ENCODE results near the gene KRT78. TPM values are rescaled to one million over a fixed set of nuclear protein-coding genes. Genes with fewer than 3 reads are reported as not detected.

KRT78 gene
- total RNA-seq, 2 experiments from 2014 or later: not detected

- ChIA-PET POLR2A (no interaction called here), CTCF (interaction anchor here (1.4 kb wide), 1 partner anchor 152 kb away, joined by 3 read pairs; no protein-coding TSS in a partner anchor)
- Mint-ChIP-seq H3K27me3 (no peaks in the 10 kb centered on the region), H3K27ac (no peak overlapping the region), H3K9me3 (ENCODE audit: low read depth) (no peaks in the 10 kb centered on the region), H3K36me3 (ENCODE audit: low read depth) (no peaks in the 10 kb centered on the region), H3K4me1 (peaks cover 7% of the 10 kb centered on the region), H3K4me3 (no peak overlapping the region)
- DNase-seq: no peak
- intact Hi-C loops (cut with DNase I, micrococcal nuclease): no loop called here
- ATAC-seq: no peak
Measured at GRCh38 chr12:52828591-52829021, 20.2 kb downstream of the KRT78 start.

DNA sequence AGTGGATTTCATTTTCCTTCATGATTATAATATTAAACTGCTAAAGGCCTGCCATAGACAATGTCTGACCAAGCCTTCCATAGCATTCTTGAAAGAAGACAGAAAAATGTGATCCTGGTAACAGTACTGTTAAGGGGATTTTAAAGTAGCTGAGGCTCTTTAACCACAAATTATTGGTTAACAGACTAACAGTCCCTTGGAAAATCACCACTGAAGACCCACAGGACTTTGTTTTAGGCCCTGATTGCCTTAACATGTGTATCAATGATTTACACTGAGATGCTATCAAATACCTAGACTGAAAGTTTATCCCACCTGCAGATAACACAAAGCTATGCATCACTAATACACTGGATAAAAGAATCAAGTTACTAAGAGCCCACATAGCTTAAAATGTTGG is 20.6 kb downstream of the KRT78 start:
- Mint-ChIP-seq H3K4me1 (peaks cover 7% of the 10 kb centered on the region), H3K9me3 (ENCODE audit: low read depth) (no peaks in the 10 kb centered on the region), H3K36me3 (ENCODE audit: low read depth) (no peaks in the 10 kb centered on the region), H3K4me3 (no peak overlapping the region), H3K27ac (no peak overlapping the region), H3K27me3 (no peaks in the 10 kb centered on the region)
- ChIA-PET CTCF (interaction anchor here (1.4 kb wide), 1 partner anchor 152 kb away, joined by 3 read pairs; no protein-coding TSS in a partner anchor), POLR2A (no interaction called here)
- DNase-seq: no peak
- ATAC-seq: no peak
- intact Hi-C loops (cut with DNase I, micrococcal nuclease): no loop called here

DNA sequence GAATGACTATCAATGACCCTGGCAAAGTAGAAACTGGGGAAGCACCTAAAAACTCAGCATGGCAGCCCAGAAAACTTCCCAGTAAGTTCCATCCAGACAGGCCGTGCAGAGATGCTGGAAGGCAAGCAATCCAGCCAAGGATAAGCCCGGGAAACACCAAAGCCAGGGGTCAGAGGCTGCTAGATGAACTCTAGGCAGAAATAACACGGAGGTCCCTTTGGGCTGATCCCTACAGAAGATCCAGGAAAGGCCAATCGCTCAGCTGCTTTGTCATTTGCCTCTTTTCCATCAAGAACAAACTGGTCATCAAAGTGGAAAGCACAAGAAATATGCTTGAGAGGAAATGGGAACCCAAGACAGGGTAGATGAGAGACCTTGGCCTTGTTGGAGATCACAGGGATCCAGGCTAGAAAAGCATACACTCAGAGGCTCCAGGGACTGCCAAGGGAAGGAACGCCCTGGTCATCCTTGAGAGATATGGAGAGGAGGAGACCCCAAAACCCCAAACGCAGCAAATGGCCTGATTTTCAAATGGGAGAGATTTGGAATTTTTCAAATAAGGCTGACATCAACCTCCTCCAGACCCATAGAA is 21.2 kb downstream of the KRT78 start:
- POLR2A ChIA-PET: no interaction called here
- H3K27ac Mint-ChIP-seq: no peak overlapping the region
- no peaks in the 10 kb centered on the region for H3K9me3 Mint-ChIP-seq (ENCODE audit: low read depth)
- CTCF ChIA-PET: no interaction called here
- DNase-seq: no peak
- H3K4me1 Mint-ChIP-seq: peaks cover 7% of the 10 kb centered on the region
- no peaks in the 10 kb centered on the region for H3K36me3 Mint-ChIP-seq (ENCODE audit: low read depth)
- intact Hi-C loops (cut with DNase I, micrococcal nuclease): no loop called here
- no peak for ATAC-seq
- no peaks in the 10 kb centered on the region for H3K27me3 Mint-ChIP-seq
- H3K4me3 Mint-ChIP-seq: no peak overlapping the region

GRCh38 chr12:52826611-52827498 is 21.9 kb downstream of the KRT78 start:
- H3K4me1 Mint-ChIP-seq: peaks cover 7% of the 10 kb centered on the region
- CTCF ChIA-PET: interaction anchor here (0.6 kb wide), 2 partner anchors 93 to 432 kb away, joined by 3 to 6 read pairs; no protein-coding TSS in a partner anchor

GRCh38 chr12:52825961-52826360 is 22.8 kb downstream of the KRT78 start:
- ChIA-PET POLR2A (no interaction called here), CTCF (interaction anchor here (0.6 to 0.7 kb wide), 2 partner anchors 92 to 1676 kb away, joined by 3 to 6 read pairs; no protein-coding TSS in a partner anchor)
- ATAC-seq (no peak), DNase-seq (no peak)
- intact Hi-C loops (cut with DNase I, micrococcal nuclease): no loop called here
- Mint-ChIP-seq H3K27me3 (no peaks in the 10 kb centered on the region), H3K9me3 (ENCODE audit: low read depth) (no peaks in the 10 kb centered on the region), H3K4me3 (no peak overlapping the region), H3K4me1 (peaks cover 7% of the 10 kb centered on the region), H3K27ac (no peak overlapping the region), H3K36me3 (ENCODE audit: low read depth) (no peaks in the 10 kb centered on the region)

More at GRCh38 chr12:52826611-52827498, 21.9 kb downstream of the KRT78 start:
- Mint-ChIP-seq H3K27ac (no peak overlapping the region), H3K9me3 (ENCODE audit: low read depth) (no peaks in the 10 kb centered on the region), H3K27me3 (no peaks in the 10 kb centered on the region), H3K36me3 (ENCODE audit: low read depth) (no peaks in the 10 kb centered on the region), H3K4me3 (no peak overlapping the region)
- POLR2A ChIA-PET: no interaction called here
- no peak for DNase-seq
- intact Hi-C loops (cut with DNase I, micrococcal nuclease): no loop called here
- ATAC-seq: no peak

DNA sequence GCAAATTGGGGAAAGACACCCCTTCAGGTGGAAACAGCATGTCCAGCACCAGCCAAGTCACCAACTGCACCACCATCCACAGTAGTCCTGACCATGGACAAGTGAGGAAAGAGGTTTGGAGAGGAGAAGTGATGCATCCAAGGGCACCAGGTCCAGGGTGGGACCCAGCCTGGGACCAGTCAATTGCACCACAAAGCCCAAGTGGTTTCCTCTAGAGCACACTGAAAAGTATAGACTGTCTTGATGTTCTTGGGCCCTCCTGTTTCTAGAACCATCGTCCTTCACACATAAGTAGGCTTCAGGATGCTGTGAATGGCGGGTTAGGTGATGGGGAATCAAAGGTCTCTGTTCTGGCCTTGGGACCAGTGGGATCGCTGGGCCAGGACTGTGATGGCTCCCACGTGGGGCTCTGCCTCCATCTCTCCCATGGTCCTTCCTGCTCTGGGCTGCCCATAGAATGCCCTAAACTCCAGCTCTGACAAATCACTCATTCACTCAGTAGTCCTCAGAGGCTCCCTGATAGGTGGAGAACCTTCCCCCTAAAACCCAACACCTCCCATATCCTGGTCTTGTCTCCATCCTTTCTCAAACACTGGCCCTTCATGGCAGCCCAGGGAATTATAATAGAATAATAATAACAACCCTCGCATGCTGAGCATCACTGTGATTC is 23.9 kb downstream of the KRT78 start:
- ChIA-PET CTCF (interaction anchor here (0.6 to 1.0 kb wide), 3 partner anchors 21 to 99 kb away, joined by 3 to 4 read pairs (median 3); no protein-coding TSS in a partner anchor), POLR2A (no interaction called here)
- no peaks in the 10 kb centered on the region for H3K36me3 Mint-ChIP-seq (ENCODE audit: low read depth)
- no peak overlapping the region for H3K4me3 Mint-ChIP-seq
- intact Hi-C loops (cut with DNase I, micrococcal nuclease): no loop called here
- H3K9me3 Mint-ChIP-seq (ENCODE audit: low read depth): no peaks in the 10 kb centered on the region
- H3K27ac Mint-ChIP-seq: no peak overlapping the region
- ATAC-seq (no peak), DNase-seq (no peak)
- no peaks in the 10 kb centered on the region for H3K27me3 Mint-ChIP-seq
- peaks cover 7% of the 10 kb centered on the region for H3K4me1 Mint-ChIP-seq

GRCh38 chr12:52823761-52824450 is 24.9 kb downstream of the KRT78 start:
- H3K36me3 Mint-ChIP-seq (ENCODE audit: low read depth): no peaks in the 10 kb centered on the region
- CTCF ChIA-PET: interaction anchor here (0.6 to 1.0 kb wide), 2 partner anchors 22 to 98 kb away, joined by 3 to 4 read pairs; no protein-coding TSS in a partner anchor
- H3K27me3 Mint-ChIP-seq: no peaks in the 10 kb centered on the region
- DNase-seq: no peak
- H3K4me3 Mint-ChIP-seq: no peak overlapping the region
- no peak overlapping the region for H3K27ac Mint-ChIP-seq
- H3K9me3 Mint-ChIP-seq (ENCODE audit: low read depth): no peaks in the 10 kb centered on the region
- H3K4me1 Mint-ChIP-seq: peaks cover 6% of the 10 kb centered on the region
- intact Hi-C loops (cut with DNase I, micrococcal nuclease): no loop called here
- POLR2A ChIA-PET: no interaction called here
- no peak for ATAC-seq

- intact Hi-C loops (cut with DNase I, micrococcal nuclease): no loop called here
- H3K9me3 Mint-ChIP-seq (ENCODE audit: low read depth): no peaks in the 10 kb centered on the region
- no peaks in the 10 kb centered on the region for H3K36me3 Mint-ChIP-seq (ENCODE audit: low read depth)
- H3K27me3 Mint-ChIP-seq: no peaks in the 10 kb centered on the region
- peaks cover 3% of the 10 kb centered on the region for H3K4me1 Mint-ChIP-seq
- ATAC-seq: no peak
- POLR2A ChIA-PET: no interaction called here
- CTCF ChIA-PET: interaction anchor here (0.7 kb wide), 1 partner anchor 28 kb away, joined by 3 read pairs; no protein-coding TSS in a partner anchor
- DNase-seq: no peak
- no peak overlapping the region for H3K4me3 Mint-ChIP-seq
- H3K27ac Mint-ChIP-seq: no peak overlapping the region
Measured at GRCh38 chr12:52822771-52823510, 25.9 kb downstream of the KRT78 start.

GRCh38 chr12:52821826-52822660 is 26.8 kb downstream of the KRT78 start:
- no peaks in the 10 kb centered on the region for H3K27me3 Mint-ChIP-seq
- intact Hi-C loops (cut with DNase I, micrococcal nuclease): no loop called here
- H3K4me3 Mint-ChIP-seq: no peak overlapping the region
- ChIA-PET CTCF (interaction anchor here (0.6 to 2.0 kb wide), 3 partner anchors 8 to 121 kb away, joined by 3 to 5 read pairs (median 3); no protein-coding TSS in a partner anchor), POLR2A (interaction anchor here (0.5 kb wide), 1 partner anchor 33 kb away, joined by 8 read pairs; no protein-coding TSS in a partner anchor)
- DNase-seq (no peak), ATAC-seq (no peak)
- no peaks in the 10 kb centered on the region for H3K9me3 Mint-ChIP-seq (ENCODE audit: low read depth)
- H3K4me1 Mint-ChIP-seq: peaks cover 10% of the 10 kb centered on the region
- no peaks in the 10 kb centered on the region for H3K36me3 Mint-ChIP-seq (ENCODE audit: low read depth)
- H3K27ac Mint-ChIP-seq: no peak overlapping the region

All from activated CD4-positive, alpha-beta T cell treated with anti-CD3 and anti-CD28 coated beads for 36 hours (primary cell).